Measurements from ENCODE around the gene TBC1D16.

DNA sequence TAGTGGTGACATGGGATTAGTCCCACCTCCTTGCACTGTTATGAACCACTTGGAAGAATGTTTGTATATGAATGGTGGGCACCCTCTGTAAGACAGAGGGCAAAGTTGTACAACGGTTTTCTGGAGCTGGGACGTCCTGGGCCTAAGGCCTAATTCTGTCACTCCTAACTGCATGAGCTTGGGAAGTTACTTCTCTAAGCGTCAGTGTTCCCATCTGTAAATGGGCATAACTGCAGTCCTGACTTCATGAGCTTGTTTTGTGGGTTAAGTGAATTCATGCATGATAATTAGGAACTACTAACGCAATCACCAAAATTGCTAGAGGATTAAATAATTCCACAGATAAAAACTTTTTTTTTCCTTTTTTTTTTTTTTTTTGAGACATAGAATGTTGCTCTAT lies 1.8 kb downstream of the TBC1D16 start:
- TF ChIP-seq, protein P1, sequence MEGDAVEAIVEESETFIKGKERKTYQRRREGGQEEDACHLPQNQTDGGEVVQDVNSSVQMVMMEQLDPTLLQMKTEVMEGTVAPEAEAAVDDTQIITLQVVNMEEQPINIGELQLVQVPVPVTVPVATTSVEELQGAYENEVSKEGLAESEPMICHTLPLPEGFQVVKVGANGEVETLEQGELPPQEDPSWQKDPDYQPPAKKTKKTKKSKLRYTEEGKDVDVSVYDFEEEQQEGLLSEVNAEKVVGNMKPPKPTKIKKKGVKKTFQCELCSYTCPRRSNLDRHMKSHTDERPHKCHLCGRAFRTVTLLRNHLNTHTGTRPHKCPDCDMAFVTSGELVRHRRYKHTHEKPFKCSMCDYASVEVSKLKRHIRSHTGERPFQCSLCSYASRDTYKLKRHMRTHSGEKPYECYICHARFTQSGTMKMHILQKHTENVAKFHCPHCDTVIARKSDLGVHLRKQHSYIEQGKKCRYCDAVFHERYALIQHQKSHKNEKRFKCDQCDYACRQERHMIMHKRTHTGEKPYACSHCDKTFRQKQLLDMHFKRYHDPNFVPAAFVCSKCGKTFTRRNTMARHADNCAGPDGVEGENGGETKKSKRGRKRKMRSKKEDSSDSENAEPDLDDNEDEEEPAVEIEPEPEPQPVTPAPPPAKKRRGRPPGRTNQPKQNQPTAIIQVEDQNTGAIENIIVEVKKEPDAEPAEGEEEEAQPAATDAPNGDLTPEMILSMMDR (IDR thresholded peaks at IDR 0.05; ENCODE audit: poor library complexity): no peak
- TF ChIP-seq EZH2phosphoT487 (IDR thresholded peaks at IDR 0.05; ENCODE audit: low read depth, severe bottlenecking, unreplicated experiment) (no peak), EZH2 (IDR thresholded peaks at IDR 0.05; ENCODE audit: borderline replicate concordance) (no peak)

Measured in hepatocyte (in vitro differentiated cells).